Body of pancreas (tissue), 4 donors: ENCODE data around the gene TRPM3.

Source experiments
- CTCF ChIP-seq, 7 experiments: fragments of 450-650 bp in 4 of 7; fragments of 200-600 bp in 3 of 7; sonication (generic) in 3 of 7; IDR thresholded peaks; one replicate each; pipeline ENCODE4 v1.5.1; 2016 to 2019; ENCODE audit warnings: antibody characterized with exemption in 7 of 7
- POLR2A ChIP-seq, 3 donors: fragments of 450-650 bp; IDR thresholded peaks; one replicate each; pipeline ENCODE4 v1.6.1; 2016; ENCODE audit warnings: antibody characterized with exemption in 3 of 3, mild to moderate bottlenecking in 2 of 3

DNA sequence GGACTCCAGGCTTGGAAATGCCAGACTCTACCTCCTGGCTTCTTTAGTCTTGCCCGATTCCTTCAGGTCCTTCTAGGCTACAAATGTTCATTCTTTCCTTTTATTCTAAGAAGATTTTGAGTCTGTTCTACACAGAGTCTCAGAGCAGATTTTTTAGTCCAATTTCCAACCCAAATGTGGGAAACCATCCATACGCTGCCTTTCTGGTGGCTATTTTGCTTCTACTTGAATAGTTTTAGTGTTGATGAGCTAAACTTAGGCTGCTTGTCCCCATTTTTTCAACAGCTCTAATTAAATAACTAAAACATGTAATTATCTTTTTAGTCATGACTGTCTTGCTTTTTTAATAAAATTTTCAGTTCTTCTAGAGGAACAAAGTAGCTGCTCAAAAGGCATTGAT is 594.5 kb downstream of the TRPM3 start:
- no peak for TF ChIP-seq CTCF (IDR thresholded peaks at IDR 0.05)
- TF ChIP-seq POLR2A (IDR thresholded peaks at IDR 0.05): no peak
